Suprapubic skin (tissue), 3 donors: ENCODE results near the gene COL23A1.

ENCODE experiments used
- EP300 ChIP-seq: sonication (generic); formaldehyde crosslinking; IDR thresholded peaks from one replicate; pipeline ENCODE4 v1.6.1; 2017; ENCODE audit warnings: antibody characterized with exemption
- TF ChIP-seq, protein P1 (sequence below), 2 donors: fragments of 200-600 bp in 1 of 2; fragments of 450-650 bp in 1 of 2; sonication (generic) in 1 of 2; IDR thresholded peaks; one replicate each; pipeline ENCODE4 v1.5.1; 2016 to 2019; ENCODE audit warnings: antibody characterized with exemption in 2 of 2, mild to moderate bottlenecking in 1 of 2, moderate library complexity in 1 of 2

DNA sequence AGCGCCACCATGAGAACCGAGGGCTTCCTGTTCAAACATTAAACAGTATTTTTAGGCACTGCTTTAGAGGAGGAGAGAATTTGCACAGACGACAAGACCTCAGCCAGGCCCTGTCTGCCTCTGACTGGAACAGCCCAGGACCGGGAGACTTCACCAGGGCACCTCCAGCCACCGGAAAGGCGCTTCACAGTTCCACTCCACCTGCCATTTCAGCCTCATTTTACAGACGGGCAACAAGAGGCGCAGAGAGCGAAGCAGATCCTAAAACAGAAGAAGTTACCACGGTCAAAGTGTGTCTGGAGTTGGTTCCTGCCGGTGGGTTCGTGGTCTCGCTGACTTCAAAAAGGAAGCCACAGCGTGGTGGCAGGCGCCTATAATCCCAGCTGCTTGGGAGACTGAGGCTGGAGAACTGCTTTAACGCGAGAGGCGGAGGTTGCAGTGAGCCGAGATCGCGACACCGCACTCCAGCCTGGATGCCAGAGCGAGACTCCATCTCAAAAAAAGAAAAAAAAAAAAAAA, 28.4 kb downstream of the COL23A1 start:
- TF ChIP-seq, protein P1, sequence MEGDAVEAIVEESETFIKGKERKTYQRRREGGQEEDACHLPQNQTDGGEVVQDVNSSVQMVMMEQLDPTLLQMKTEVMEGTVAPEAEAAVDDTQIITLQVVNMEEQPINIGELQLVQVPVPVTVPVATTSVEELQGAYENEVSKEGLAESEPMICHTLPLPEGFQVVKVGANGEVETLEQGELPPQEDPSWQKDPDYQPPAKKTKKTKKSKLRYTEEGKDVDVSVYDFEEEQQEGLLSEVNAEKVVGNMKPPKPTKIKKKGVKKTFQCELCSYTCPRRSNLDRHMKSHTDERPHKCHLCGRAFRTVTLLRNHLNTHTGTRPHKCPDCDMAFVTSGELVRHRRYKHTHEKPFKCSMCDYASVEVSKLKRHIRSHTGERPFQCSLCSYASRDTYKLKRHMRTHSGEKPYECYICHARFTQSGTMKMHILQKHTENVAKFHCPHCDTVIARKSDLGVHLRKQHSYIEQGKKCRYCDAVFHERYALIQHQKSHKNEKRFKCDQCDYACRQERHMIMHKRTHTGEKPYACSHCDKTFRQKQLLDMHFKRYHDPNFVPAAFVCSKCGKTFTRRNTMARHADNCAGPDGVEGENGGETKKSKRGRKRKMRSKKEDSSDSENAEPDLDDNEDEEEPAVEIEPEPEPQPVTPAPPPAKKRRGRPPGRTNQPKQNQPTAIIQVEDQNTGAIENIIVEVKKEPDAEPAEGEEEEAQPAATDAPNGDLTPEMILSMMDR (IDR thresholded peaks at IDR 0.05), result no peak
- no peak for TF ChIP-seq EP300
